Measurements from ENCODE around the gene SNX27.

The SNX27 gene

GRCh38 chr1:151705753-151706463 lies 94.1 kb downstream of the SNX27 start:
- H3K9me3 ChIP-seq: no peaks in the 10 kb centered on the region
- H3K27me3 ChIP-seq: peaks cover 14% of the 10 kb centered on the region
- peaks cover 0 to 10% of the 10 kb centered on the region in 2 experiments for H3K4me1 ChIP-seq (ENCODE audit: control insufficient read depth in 1 of 2, insufficient read depth in 1 of 2, low read depth in 1 of 2, low read length in 1 of 2)
- H3K4me3 ChIP-seq (ENCODE audit: low read depth in 1 of 2, low read length in 1 of 2): no peak overlapping the region
- no peak for TF ChIP-seq CTCF (IDR thresholded peaks at IDR 0.05)
- H3K36me3 ChIP-seq: peaks cover 13% of the 10 kb centered on the region
- H3K27ac ChIP-seq: no peak overlapping the region

GRCh38 chr1:151706464-151707415 lies 94.9 kb downstream of the SNX27 start:
- Histone ChIP-seq H3K9me3 (no peaks in the 10 kb centered on the region), H3K36me3 (peaks cover 5% of the 10 kb centered on the region), H3K27ac (no peak overlapping the region), H3K4me3 (ENCODE audit: low read depth in 1 of 2, low read length in 1 of 2) (no peak overlapping the region), H3K4me1 (ENCODE audit: control insufficient read depth in 1 of 2, insufficient read depth in 1 of 2, low read depth in 1 of 2, low read length in 1 of 2) (peaks cover 0 to 10% of the 10 kb centered on the region in 2 experiments), H3K27me3 (peaks cover 23% of the 10 kb centered on the region)
- no peak for TF ChIP-seq CTCF (IDR thresholded peaks at IDR 0.05)

- TF ChIP-seq CTCF (IDR thresholded peaks at IDR 0.05): no peak
- H3K27ac ChIP-seq: no peak overlapping the region
- H3K9me3 ChIP-seq: no peaks in the 10 kb centered on the region
- peaks cover 0 to 10% of the 10 kb centered on the region in 2 experiments for H3K4me1 ChIP-seq (ENCODE audit: control insufficient read depth in 1 of 2, insufficient read depth in 1 of 2, low read depth in 1 of 2, low read length in 1 of 2)
- H3K36me3 ChIP-seq: no peaks in the 10 kb centered on the region
- no peak overlapping the region for H3K4me3 ChIP-seq (ENCODE audit: low read depth in 1 of 2, low read length in 1 of 2)
- peaks cover 29% of the 10 kb centered on the region for H3K27me3 ChIP-seq
Observed at GRCh38 chr1:151707541-151708065, 95.8 kb downstream of the SNX27 start.

- peaks cover 0 to under 1% of the 10 kb centered on the region in 2 experiments for H3K4me1 ChIP-seq (ENCODE audit: control insufficient read depth in 1 of 2, insufficient read depth in 1 of 2, low read depth in 1 of 2, low read length in 1 of 2)
- H3K27me3 ChIP-seq: peaks cover 42% of the 10 kb centered on the region
- no peaks in the 10 kb centered on the region for H3K36me3 ChIP-seq
- TF ChIP-seq CTCF (IDR thresholded peaks at IDR 0.05): no peak
- H3K27ac ChIP-seq: no peak overlapping the region
- no peaks in the 10 kb centered on the region for H3K9me3 ChIP-seq
- H3K4me3 ChIP-seq (ENCODE audit: low read depth in 1 of 2, low read length in 1 of 2): no peak overlapping the region
Observed at GRCh38 chr1:151708891-151709290, 97.0 kb downstream of the SNX27 start.

- Histone ChIP-seq H3K27me3 (peaks cover 56% of the 10 kb centered on the region), H3K4me1 (ENCODE audit: control insufficient read depth in 1 of 2, insufficient read depth in 1 of 2, low read depth in 1 of 2, low read length in 1 of 2) (no peaks in the 10 kb centered on the region), H3K9me3 (no peaks in the 10 kb centered on the region), H3K27ac (no peak overlapping the region), H3K36me3 (no peaks in the 10 kb centered on the region), H3K4me3 (ENCODE audit: low read depth in 1 of 2, low read length in 1 of 2) (no peak overlapping the region)
- TF ChIP-seq CTCF (IDR thresholded peaks at IDR 0.05): no peak
Observed at GRCh38 chr1:151710187-151710840, 98.5 kb downstream of the SNX27 start.

All from neutrophil (primary cell).